ENCODE results near the gene MMP15. TPM values are rescaled to one million over a fixed set of nuclear protein-coding genes. Genes with fewer than 3 reads are reported as not detected.
A peak's percentile ranks its signal among the peaks of the same experiment; 100 is the strongest.

MMP15 gene
- total RNA-seq, 1 donor from 2014 or later = 5.8 TPM

DNA sequence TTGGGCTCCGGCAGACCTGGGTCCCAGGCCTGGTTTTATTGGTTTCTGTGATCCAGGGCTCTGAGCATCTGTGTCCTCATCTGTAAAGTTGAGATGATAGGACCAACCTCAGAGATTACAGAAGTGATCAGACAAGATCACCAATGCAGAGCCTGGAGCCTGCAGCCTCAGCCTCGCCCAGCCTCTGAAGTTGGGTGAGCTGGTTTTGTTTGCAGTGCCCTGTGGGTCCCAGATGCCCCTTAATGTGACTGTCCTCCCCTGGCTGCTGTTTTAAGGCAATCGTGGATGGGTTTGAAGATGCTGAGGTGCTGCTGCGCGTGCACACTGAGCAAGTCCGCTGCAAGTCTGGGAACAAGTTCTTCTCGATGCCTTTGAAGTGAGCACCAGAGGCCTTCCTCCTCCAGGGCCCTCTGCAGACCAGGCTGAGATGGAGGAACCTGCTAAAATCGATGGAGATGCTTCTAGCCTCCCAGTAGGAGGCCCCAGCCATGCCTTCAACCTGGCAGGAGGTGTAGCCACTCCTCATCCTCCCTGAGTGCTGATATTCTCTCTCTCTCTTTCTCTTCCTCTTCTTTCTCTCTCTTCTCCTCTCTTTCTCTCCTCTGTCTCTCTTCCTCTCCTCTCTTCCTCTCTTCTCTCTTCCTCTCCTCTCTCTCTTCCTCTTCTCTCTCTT, 5.6 kb upstream of the MMP15 start:
- DNase-seq (ENCODE audit: low read depth in 2 of 2) = no peak

DNA sequence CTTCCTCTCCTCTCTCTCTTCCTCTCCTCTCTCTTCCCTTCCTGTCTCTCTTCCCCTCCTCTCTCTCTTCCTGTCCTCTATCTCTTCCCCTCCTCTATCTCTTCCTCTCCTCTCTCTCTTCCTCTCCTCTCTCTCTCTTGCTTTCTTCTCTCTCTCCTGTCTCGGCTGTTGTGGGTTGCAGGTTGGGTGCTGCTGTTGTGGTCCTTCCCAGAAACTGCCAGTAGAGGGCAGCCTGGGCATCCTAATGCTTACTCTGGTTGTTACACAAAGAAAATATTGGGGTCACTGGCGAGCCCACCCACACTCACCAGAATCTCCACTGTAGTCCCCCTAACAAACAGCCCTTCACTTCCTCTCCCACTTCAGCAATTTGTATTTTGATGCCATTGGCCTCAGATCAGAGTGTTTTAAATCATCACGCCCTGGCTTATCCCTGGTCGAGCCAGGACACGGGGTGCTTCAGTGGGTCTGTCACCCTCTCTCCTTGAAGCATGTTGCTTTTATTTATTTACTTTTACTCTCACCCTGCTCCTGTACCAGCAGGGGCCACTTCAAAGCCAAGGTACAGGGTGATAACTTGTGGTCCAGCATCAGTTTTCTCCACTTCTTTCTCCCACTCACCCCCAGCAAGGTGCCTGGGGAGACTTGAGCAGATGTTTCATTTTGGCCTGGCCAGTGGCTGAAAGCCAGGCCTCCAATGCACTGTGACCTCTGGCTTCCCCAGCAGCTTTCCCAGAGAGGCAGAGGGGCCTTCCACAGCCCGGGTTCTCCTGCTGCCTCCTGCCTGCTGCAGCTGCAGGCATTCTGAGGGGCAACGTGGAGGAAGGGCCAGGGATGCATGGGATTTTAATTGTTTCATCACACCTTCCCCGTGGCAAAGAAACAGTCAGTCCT, 4.7 kb upstream of the MMP15 start:
- peak; percentile 57 to 67 for DNase-seq (ENCODE audit: low read depth in 2 of 2)

DNA sequence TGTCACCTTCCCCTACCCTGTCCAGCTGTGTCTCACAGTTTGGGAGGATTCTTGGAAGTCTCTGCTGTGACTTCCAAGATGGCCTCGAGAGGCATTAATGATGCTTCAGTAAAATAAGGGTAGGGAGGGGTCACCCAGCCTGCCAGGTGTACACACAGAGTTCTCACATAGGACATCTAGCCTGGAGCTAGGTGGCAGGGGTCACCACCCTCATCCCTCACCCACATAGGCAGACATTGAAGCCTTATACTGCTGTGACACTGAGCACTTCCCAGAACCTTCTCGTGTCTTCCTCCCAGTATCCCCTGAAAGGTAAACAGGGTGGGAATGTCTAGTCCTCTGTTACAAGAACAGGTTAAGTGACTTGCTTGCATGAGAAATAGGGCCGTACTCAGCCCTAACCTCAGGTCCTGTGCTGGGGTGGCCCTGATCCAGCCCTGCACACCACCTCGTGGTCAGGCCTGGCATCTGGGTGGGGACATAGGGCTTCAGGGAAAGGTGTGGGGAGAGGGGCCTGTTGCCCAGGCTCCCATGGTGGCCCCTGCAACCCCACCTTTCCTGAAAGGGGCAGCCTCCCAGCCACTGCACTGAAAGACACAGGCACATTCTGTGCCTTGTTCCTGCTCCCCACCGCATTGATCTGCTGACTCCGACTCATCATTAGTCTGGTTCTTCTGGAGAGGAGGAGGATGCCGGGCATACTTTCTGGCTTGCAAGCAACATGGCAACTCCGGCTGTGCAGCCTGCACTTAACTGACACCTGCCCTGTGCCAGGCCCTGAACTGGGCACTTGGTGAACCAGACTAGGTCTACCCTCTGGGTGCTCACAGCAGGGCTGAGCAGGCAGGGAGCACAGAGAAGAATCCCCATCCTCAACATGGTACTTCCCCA, 3.6 kb upstream of the MMP15 start:
- DNase-seq (ENCODE audit: low read depth in 2 of 2) = peak in 1 of 2 donors; percentile 25

- DNase-seq (ENCODE audit: low read depth in 2 of 2) = peak in 1 of 2 donors; percentile 55
Measured at GRCh38 chr16:58022601-58023371, 2.8 kb upstream of the MMP15 start.

DNA sequence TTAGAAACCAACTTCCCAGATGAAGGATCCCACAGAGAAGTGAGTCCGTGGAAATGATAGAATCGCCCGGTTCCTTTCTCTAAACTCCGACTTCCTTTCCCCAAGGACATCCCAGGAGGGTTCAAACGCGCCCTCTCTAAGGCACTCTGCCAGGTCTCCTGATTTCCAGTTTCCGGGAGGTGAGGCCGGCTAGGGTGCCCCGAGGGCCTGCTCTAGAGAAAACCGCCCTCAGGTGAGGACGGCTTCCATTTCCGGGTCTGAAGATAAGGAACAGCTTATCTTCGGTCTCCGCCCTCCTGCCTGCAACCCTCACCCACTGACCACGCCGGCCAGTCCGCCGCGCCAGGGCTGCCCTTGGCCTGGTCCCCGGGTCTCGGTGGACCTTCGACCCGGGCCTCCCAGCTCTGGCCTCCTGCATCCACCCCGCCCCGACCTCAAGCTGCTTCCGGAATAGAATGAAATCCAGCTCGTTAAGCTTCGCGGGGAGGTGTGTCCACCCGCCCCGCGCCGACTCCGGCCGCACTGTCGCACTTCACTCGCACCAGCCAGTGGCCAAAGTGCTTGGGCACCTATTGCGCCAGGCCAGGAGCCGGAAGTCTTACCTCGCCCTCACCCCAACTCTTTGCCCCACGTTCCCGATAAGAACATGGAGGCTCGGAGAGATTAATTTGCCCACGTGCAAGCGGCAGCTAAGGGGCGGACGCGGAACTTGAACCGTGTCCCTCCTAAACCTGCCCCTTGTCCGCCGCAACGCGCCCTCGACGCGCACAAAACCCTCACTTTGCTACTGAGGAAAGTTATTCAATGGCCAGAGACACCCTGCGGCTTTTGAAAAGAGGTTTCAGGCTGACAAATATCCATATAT, 836 bp upstream of the MMP15 start:
- DNase-seq (ENCODE audit: low read depth in 2 of 2) = peak; percentile 34 to 40

DNA sequence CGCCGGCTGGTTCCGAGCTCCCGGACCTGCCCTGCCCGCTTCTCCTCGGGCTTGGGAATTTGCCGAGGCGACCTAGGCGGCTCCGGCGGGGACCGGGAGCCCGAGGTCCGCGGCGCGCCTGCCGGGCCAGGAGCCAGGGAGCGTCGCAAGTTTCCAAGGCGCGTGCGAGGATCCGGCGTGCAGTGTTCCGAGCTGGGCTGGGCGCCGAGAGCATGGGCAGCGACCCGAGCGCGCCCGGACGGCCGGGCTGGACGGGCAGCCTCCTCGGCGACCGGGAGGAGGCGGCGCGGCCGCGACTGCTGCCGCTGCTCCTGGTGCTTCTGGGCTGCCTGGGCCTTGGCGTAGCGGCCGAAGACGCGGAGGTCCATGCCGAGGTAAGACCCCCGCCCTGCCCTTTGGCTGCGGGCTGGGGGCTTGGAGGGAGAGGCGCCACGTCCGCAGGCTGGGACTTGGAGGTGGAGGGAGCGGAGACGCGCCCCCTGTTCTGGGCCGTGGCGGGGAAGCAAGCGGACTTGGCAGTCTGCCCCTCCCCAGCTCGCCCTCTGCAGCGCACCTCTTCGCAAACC, 668 bp downstream of the MMP15 start:
- peak; percentile 43 to 64 for DNase-seq (ENCODE audit: low read depth in 2 of 2)

- no peak for DNase-seq (ENCODE audit: low read depth in 2 of 2)
Measured at GRCh38 chr16:58026705-58027160, 1.2 kb downstream of the MMP15 start.

DNA sequence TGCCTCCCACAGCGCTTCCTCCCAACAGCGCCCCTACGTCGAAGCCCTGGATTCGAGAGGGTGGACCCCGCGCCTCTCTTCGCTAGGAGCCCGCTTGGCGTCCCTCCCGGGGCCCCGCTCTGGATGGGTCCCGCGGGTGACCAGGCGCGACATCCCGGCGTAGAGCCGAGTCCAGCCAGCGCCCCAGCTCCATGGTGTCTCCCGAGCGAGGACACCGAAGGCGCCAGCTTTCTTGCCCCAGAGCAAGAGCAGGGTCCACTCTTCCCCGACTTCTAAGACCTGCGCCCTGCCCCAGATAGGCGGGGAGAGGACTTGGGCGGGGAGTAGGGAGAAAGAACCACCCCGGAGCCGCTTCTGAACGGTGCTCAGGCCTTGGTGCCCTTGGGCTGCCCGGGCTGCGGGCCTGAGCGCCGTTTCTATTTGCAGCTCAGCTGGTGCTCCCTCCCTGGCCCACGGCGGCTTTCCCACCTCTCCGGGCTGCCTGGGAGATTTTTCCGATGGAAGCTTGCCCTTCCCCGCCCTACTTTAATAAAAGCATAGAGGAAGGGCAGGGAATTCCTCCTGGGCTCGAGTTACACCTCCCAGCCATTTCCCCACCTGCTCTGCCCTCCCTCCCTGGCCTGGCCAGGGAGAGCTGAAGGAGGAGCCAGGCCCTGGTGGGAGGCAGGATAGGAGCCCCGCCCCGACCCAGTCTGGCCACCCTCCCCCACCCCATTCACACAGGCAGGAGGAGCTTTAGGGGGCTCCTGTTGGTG, 1.8 kb downstream of the MMP15 start:
- DNase-seq (ENCODE audit: low read depth in 2 of 2) = peak in 1 of 2 donors; percentile 22

GRCh38 chr16:58027916-58028455, 2.4 kb downstream of the MMP15 start:
- no peak for DNase-seq (ENCODE audit: low read depth in 2 of 2)

GRCh38 chr16:58028541-58029070, 3.1 kb downstream of the MMP15 start:
- DNase-seq (ENCODE audit: low read depth in 2 of 2) = no peak

DNA sequence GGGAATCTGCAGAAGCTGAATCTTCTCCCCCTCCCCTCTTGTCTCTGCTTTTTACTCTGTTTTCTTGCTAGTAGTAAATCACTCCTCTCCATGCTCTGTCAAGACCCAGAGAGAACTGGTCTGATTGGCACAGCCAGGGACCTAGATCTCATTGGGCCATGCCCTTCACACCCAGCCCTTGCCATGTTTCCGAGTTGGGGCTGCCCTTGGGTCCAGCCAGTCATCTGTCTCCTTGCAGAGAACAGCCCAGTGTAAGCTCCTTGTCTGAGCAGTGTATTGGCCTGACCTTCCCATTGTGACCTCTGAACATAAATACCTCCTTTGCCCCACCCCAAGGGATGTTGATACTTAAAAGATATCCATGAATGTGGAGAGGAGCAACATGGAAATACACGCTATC, 3.9 kb downstream of the MMP15 start:
- no peak for DNase-seq (ENCODE audit: low read depth in 2 of 2)

DNA sequence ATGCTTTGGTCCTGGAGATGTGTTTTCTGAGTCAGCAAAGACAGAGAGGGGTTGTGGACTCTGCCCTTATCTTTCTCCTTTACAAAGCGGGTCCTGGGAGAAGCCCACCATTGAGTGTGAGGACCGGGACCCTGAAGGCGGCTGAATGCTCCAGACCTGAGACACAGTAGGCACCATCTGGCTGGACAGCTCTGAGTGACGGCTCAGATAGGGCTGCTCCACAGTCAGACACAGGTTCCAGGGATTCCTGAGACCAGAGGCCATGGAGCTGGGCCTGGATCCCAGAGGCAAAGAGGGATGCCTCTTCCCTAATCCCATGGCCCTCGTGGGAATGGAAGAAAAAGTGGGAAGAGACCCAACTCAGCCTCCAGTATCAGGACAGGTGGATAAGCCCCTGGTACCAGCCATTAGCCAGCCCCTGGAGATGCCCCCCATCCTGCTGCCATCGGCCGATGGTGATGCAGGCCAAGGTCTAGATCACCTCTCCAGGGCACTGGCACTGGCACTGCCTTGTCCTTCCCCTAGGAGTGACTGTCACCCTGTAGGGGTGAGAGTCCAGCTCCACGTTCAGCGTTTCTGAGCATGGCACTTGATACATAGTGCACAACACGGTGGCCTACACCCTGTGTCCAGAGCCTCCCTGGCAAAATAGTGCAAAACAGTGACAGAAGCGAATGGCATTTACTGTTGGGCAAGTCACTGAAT, 4.7 kb downstream of the MMP15 start:
- no peak for DNase-seq (ENCODE audit: low read depth in 2 of 2)

DNA sequence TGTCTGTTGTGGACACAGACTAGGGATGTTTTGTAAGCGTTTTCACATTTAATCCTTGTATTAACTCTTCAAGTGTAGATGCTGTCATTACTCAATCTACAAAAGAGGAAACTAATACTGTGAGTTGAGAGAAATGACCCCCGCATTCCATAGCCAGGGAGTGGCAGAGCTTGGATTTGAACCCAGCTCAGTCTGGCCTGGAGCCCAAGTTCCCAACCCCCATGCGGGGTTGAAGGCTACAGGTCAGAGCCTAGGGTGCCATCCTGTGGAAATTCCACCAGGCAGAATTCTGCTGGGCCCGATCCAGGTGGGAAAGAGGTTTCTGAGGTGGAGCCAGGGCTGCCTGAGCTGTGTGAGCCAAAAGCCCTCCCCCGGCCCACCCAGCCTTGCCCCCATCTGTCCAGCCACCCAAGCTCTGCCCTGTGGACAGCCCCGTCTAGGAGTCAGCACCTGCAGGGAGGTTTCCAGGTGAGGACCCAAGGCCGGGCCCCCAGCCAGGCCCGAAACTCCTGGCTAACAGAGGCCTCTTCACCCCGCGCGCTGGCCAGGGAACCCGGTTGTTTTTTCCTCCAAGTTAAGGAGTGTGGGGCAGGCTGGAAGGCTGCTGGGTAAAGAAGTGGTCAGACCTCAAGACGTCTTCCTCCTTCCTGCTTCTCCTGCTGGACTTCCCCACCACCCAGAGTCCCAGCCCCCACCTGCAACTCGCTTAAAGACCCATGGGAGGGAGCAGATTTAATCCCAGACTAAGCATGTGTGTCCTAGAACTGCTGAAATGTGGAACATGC, 5.7 kb downstream of the MMP15 start:
- DNase-seq (ENCODE audit: low read depth in 2 of 2) = no peak

DNA sequence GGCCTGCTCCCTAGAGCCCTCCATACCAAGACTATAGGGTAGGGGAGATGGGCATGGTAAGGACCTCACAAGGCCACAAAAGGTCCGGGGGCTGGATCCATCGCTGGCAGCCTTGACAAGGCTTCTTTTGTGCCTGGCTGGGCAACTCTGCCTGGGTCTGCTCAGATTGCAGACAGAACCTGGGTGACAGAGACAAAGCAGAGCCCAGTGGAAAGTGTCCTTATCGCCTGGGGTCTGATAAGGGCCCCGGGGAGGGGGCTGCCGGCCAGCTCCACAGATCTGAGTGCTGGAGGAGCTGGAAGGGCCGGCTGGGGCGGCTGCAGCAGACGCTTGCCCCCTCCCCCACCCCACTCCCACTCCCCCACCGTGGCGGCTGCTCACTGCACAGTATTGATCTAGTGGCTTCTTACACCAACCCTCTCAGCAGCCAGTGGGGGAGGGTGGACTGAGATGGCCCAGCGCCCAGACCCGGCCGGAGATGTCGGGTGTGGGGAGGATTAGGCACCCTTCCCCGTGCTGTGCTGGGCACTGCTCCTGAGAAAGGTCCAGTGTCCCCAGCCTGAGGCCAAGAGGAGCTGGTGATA, 7.2 kb downstream of the MMP15 start:
- DNase-seq (ENCODE audit: low read depth in 2 of 2) = no peak

DNA sequence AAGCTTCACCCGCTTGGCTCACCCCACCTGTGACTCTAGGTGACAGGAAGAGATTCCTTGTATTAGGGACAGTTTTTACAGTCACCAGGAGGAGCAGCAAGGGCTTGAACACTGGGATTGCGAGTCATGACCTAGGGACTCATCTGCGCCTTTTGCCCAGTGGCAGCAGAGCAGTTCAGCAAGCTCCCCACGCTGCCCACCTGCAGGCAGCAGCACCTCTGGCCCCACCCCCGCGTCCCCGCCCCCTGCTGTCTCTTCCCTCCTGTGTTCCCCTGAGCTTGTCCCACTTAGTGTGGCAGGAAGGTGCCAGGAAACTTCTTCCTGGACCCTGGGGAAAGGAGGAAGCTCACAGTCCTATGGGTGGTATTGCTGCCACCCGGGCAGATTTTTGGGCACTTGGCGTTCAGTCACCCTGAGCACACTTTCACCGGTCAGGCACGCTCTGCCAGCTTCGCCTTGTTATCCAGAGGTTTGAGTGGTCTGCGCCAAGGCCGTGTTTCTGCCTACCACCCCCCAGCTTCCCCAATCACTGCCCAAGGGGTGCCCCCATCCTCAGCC, 8.7 kb downstream of the MMP15 start:
- DNase-seq (ENCODE audit: low read depth in 2 of 2) = no peak

DNA sequence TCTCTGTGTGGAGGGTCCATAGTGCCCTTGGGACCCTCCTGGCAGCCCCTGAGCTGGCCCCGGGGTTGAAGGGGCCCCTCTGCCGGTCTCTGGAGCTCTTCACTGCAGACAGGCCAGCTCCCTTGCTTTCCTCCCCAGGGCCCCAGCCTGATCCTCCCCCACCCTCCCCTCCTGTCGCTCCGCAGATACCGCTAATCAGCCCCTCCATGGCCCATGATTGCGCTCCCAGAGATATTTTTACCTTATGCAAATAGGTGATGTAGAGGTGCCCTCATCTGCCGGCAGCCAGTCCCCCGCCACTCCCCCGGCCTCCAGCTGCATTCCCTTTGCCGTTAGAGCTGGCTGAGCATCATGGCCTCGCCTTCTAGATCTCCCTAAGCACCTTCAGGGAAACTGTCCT, 9.2 kb downstream of the MMP15 start:
- DNase-seq (ENCODE audit: low read depth in 2 of 2) = no peak
